Activated T-helper 17 cell treated with anti-CD3 and anti-CD28 coated beads, Interleukin-2, amount 50 U/mL, for 72 hours (primary cell): ENCODE results near the gene MORN2. TPM values are rescaled to one million over a fixed set of nuclear protein-coding genes. Genes with fewer than 3 reads are reported as not detected.

Source experiments
- ATAC-seq: fragments of 150-1000 bp; cut with Tn5 transposase; replicated peaks from 2 replicates; pipeline ENCODE4 v1.10.0; 2021; ENCODE audit warnings: mild to moderate bottlenecking, moderate library complexity
- H3K27ac Mint-ChIP-seq: one replicate; pipeline ENCODE4 v1.8.0; 2022; ENCODE audit warnings: mixed read lengths
- H3K27me3 Mint-ChIP-seq: one replicate; pipeline ENCODE4 v1.8.0; 2022; ENCODE audit warnings: mixed read lengths
- H3K36me3 Mint-ChIP-seq: one replicate; pipeline ENCODE4 v1.8.0; 2022; ENCODE audit warnings: low read depth, mild to moderate bottlenecking, mixed read lengths
- H3K4me1 Mint-ChIP-seq: one replicate; pipeline ENCODE4 v1.8.0; 2022; ENCODE audit warnings: mixed read lengths
- H3K4me3 Mint-ChIP-seq: one replicate; pipeline ENCODE4 v1.8.0; 2022; ENCODE audit warnings: mild to moderate bottlenecking, mixed read lengths
- H3K9me3 Mint-ChIP-seq: one replicate; pipeline ENCODE4 v1.8.0; 2022; ENCODE audit warnings: mixed read lengths
- total RNA-seq, 2 donors: library from RNA; stranded (reverse); gene quantifications; one replicate each; pipeline ENCODE4 v1.2.3, GENCODE V29; 2022

MORN2 gene
- total RNA-seq, 2 donors from 2014 or later, result 4.5 to 8.2 TPM

DNA sequence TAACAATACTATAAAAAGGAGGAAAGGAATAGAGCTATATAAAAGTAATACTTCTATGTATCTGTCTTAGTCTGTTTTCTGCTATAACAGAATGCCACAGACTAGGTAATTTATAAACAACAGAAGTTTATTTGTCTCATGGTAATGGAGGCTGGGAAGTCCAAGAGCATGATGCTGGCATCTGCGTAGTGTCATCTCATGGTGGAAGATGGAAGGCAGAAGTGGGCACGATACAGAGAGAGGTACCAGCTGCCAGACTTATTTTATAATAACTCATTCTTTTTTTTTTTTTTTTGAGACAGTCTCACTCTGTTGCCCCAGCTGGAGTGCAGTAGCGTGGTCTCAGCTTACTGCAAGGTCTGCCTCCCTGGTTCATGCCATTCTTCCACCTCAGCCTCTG, 4.3 kb upstream of the MORN2 start:
- Mint-ChIP-seq H3K27ac (no peak overlapping the region), H3K4me1 (peaks cover 21% of the 10 kb centered on the region), H3K9me3 (peaks cover 9% of the 10 kb centered on the region), H3K36me3 (peaks cover 15% of the 10 kb centered on the region), H3K4me3 (no peak overlapping the region), H3K27me3 (no peaks in the 10 kb centered on the region)
- ATAC-seq, result no peak

GRCh38 chr2:38873763-38874162, 2.0 kb upstream of the MORN2 start:
- ATAC-seq, result no peak
- peaks cover 9% of the 10 kb centered on the region for H3K9me3 Mint-ChIP-seq

DNA sequence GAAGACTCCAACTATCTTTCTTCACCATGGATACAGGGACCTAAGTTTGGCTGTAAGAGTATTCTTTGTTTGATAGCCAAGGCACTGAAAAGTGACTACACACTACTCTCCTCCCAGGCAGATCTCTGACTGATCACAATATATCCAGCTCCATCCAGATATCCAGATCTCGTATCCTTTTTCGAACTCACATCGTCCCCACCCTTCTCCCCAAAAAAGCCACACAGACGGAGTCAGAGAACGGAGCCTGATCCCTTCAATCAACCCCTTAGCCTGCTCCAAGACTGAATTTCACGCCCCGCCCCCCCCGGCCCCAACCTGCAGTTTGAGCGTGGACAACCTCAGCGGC, 575 bp upstream of the MORN2 start:
- Mint-ChIP-seq H3K27me3 (no peaks in the 10 kb centered on the region), H3K27ac (peak overlapping the region; percentile 97), H3K9me3 (peaks cover 5% of the 10 kb centered on the region), H3K4me3 (peak overlapping the region; percentile 97), H3K36me3 (no peaks in the 10 kb centered on the region), H3K4me1 (peaks cover 13% of the 10 kb centered on the region)
- ATAC-seq, result no peak

More at GRCh38 chr2:38873763-38874162, 2.0 kb upstream of the MORN2 start:
- Mint-ChIP-seq H3K27ac (no peak overlapping the region), H3K36me3 (no peaks in the 10 kb centered on the region), H3K27me3 (no peaks in the 10 kb centered on the region), H3K4me1 (peaks cover 17% of the 10 kb centered on the region), H3K4me3 (no peak overlapping the region)

DNA sequence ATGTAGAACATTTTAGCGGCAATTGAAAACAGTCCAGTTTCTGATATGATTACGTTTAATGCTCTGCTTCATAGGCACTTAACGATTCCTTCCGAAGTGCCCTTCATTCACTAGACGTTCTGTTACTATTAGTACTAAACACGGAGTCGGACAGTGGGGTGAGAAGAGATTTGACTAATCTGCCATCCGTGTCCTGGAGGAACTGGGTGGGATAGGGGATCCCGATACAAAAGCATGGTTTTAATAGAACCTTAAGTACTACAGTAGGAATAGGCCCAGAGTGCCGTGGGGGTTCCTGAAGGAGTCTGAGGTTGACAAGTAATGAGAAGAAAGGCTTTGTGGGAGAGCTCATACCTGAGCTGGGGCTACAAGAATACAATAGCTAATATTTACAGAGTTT, 631 bp downstream of the MORN2 start:
- Mint-ChIP-seq H3K4me3 (peak overlapping the region; percentile 97), H3K27me3 (no peaks in the 10 kb centered on the region), H3K4me1 (peaks cover 13% of the 10 kb centered on the region), H3K9me3 (peaks cover 2% of the 10 kb centered on the region), H3K27ac (peak overlapping the region; percentile 97), H3K36me3 (no peaks in the 10 kb centered on the region)
- no peak for ATAC-seq

- H3K36me3 Mint-ChIP-seq, result no peaks in the 10 kb centered on the region
- H3K27me3 Mint-ChIP-seq, result no peaks in the 10 kb centered on the region
- no peak for ATAC-seq
- no peak overlapping the region for H3K27ac Mint-ChIP-seq
- no peaks in the 10 kb centered on the region for H3K9me3 Mint-ChIP-seq
- no peak overlapping the region for H3K4me3 Mint-ChIP-seq
- H3K4me1 Mint-ChIP-seq, result no peaks in the 10 kb centered on the region
Observed at GRCh38 chr2:38886063-38886462, 10.3 kb downstream of the MORN2 start.

DNA sequence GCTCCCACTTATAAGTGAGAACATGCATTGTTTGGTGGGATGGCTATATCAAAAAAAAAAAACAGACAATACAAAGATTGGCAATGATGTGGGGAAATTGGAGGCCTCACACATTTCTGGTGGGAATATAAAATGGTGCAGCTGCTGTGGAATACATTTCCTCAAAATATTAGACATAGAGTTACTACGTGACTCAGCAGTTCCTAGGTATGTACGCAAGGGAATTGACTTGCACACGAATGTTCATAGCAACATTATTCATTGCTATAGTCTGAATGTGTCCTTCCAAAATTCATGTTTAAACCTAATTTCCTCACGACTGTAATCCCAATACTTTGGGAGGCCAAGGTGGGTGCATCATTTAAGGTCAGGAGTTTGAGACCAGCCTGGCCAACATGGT, 11.6 kb downstream of the MORN2 start:
- no peaks in the 10 kb centered on the region for H3K9me3 Mint-ChIP-seq
- H3K4me1 Mint-ChIP-seq, result no peaks in the 10 kb centered on the region
- no peak overlapping the region for H3K27ac Mint-ChIP-seq
- no peak for ATAC-seq
- H3K27me3 Mint-ChIP-seq, result no peaks in the 10 kb centered on the region
- no peak overlapping the region for H3K4me3 Mint-ChIP-seq
- no peaks in the 10 kb centered on the region for H3K36me3 Mint-ChIP-seq

GRCh38 chr2:38887902-38888554, 12.3 kb downstream of the MORN2 start:
- Mint-ChIP-seq H3K27me3 (no peaks in the 10 kb centered on the region), H3K4me3 (no peak overlapping the region), H3K4me1 (no peaks in the 10 kb centered on the region), H3K9me3 (no peaks in the 10 kb centered on the region), H3K27ac (no peak overlapping the region), H3K36me3 (no peaks in the 10 kb centered on the region)
- ATAC-seq, result no peak

- Mint-ChIP-seq H3K27ac (no peak overlapping the region), H3K9me3 (no peaks in the 10 kb centered on the region), H3K27me3 (no peaks in the 10 kb centered on the region), H3K4me3 (no peak overlapping the region), H3K36me3 (no peaks in the 10 kb centered on the region), H3K4me1 (no peaks in the 10 kb centered on the region)
- ATAC-seq, result no peak
Observed at GRCh38 chr2:38889045-38889444, 13.3 kb downstream of the MORN2 start.

DNA sequence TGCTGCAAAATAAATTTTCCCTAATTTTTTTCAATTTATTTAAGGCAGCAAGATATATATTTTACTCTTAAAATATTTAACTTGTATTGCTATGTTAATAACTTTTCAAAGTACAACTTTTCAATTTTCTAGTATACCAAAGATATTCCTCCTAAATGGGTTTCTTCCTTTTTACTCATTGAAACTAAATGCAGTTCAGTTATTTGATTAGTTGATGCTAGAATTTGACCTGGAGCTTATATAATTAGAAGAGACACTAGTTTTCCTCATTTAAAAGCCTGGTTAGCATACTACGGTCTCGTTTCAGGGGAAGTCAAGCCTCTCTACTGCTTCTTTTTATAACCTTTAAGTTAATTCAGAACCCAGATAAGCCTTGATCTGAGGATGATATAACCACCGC, 13.8 kb downstream of the MORN2 start, which contains the start of gene ARHGEF33:
ARHGEF33 (plus strand) TSS at position 301 of the 400 bp plus-strand sequence. CDS start 29,573 bp downstream, outside the sequence.
- no peaks in the 10 kb centered on the region for H3K36me3 Mint-ChIP-seq
- H3K4me1 Mint-ChIP-seq, result no peaks in the 10 kb centered on the region
- no peaks in the 10 kb centered on the region for H3K27me3 Mint-ChIP-seq
- no peaks in the 10 kb centered on the region for H3K9me3 Mint-ChIP-seq
- ATAC-seq, result no peak
- H3K27ac Mint-ChIP-seq, result no peak within 1 kb of the TSS
- no peak within 1 kb of the TSS for H3K4me3 Mint-ChIP-seq

- peak; percentile 45 for ATAC-seq
Observed at GRCh38 chr2:38892819-38893218, 17.0 kb downstream of the MORN2 start.

DNA sequence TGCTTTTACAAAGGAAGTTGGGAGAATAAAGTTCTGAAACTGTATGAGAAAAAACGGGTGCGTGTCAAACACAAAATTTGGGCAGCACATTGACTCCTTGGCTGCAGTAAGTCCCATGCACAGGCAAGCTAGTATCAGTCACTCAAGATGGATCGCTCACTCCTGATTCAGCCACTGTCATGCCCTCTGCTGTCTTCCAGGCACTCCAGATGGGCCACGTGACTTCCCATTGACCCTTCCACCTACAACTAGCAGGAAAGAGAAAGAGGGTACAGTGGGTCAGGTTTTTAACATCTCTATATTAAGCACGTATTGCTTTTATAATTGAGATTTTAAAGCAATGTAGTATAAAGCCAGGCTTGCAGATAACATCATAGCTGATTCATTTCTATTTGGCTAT, 22.5 kb downstream of the MORN2 start:
- H3K36me3 Mint-ChIP-seq, result no peaks in the 10 kb centered on the region
- H3K9me3 Mint-ChIP-seq, result no peaks in the 10 kb centered on the region
- no peak for ATAC-seq
- no peak overlapping the region for H3K4me3 Mint-ChIP-seq
- no peaks in the 10 kb centered on the region for H3K27me3 Mint-ChIP-seq
- H3K4me1 Mint-ChIP-seq, result no peaks in the 10 kb centered on the region
- no peak overlapping the region for H3K27ac Mint-ChIP-seq

More at GRCh38 chr2:38892819-38893218, 17.0 kb downstream of the MORN2 start:
- H3K4me1 Mint-ChIP-seq, result no peaks in the 10 kb centered on the region
- H3K27ac Mint-ChIP-seq, result no peak overlapping the region
- no peaks in the 10 kb centered on the region for H3K27me3 Mint-ChIP-seq
- no peaks in the 10 kb centered on the region for H3K36me3 Mint-ChIP-seq
- H3K9me3 Mint-ChIP-seq, result no peaks in the 10 kb centered on the region
- no peak overlapping the region for H3K4me3 Mint-ChIP-seq

DNA sequence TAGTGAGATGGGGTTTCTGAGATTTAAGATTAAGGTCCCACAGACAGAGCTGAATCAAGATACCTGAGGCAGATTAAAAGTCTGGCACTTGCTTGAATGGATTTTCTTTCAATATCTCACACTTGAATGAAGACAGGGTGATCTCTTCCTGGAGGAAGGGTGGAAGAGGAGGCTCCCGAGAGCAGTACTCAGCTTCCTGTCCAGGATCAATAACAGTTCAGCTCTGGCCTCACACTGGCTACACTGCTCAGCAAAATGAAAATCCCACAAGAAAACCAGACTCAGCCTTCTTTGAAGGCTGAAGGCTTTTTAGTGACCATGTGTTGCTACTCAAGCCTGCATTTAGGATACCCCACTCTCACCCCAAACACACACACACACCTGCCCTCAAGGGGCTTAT, 24.9 kb downstream of the MORN2 start:
- H3K27me3 Mint-ChIP-seq, result no peaks in the 10 kb centered on the region
- no peak overlapping the region for H3K27ac Mint-ChIP-seq
- H3K9me3 Mint-ChIP-seq, result no peaks in the 10 kb centered on the region
- no peaks in the 10 kb centered on the region for H3K36me3 Mint-ChIP-seq
- ATAC-seq, result no peak
- no peak overlapping the region for H3K4me3 Mint-ChIP-seq
- H3K4me1 Mint-ChIP-seq, result no peaks in the 10 kb centered on the region

- Mint-ChIP-seq H3K9me3 (no peaks in the 10 kb centered on the region), H3K4me1 (peaks cover 25% of the 10 kb centered on the region), H3K27me3 (no peaks in the 10 kb centered on the region), H3K27ac (peak overlapping the region; percentile 33), H3K4me3 (no peak overlapping the region), H3K36me3 (no peaks in the 10 kb centered on the region)
- ATAC-seq, result no peak
Observed at GRCh38 chr2:38905251-38905650, 29.5 kb downstream of the MORN2 start.

- Mint-ChIP-seq H3K4me1 (peaks cover 25% of the 10 kb centered on the region), H3K4me3 (peak overlapping the region; percentile 53), H3K36me3 (no peaks in the 10 kb centered on the region), H3K9me3 (no peaks in the 10 kb centered on the region), H3K27me3 (no peaks in the 10 kb centered on the region), H3K27ac (peak overlapping the region; percentile 84)
- ATAC-seq, result no peak
Observed at GRCh38 chr2:38907242-38907641, 31.5 kb downstream of the MORN2 start.

- H3K27ac Mint-ChIP-seq, result peak overlapping the region; percentile 84
- ATAC-seq, result peak; percentile 92
- no peaks in the 10 kb centered on the region for H3K9me3 Mint-ChIP-seq
- no peaks in the 10 kb centered on the region for H3K27me3 Mint-ChIP-seq
- peak overlapping the region; percentile 53 for H3K4me3 Mint-ChIP-seq
- H3K4me1 Mint-ChIP-seq, result peaks cover 25% of the 10 kb centered on the region
- no peaks in the 10 kb centered on the region for H3K36me3 Mint-ChIP-seq
Observed at GRCh38 chr2:38907743-38908562, 32.2 kb downstream of the MORN2 start.
